ENCODE measurements around the gene HACD2.
"Not testable (repeated sequence)": the region's sequence is repeated elsewhere in the genome, so short reads cannot be mapped to it uniquely, and the experiment has no call there.

HACD2 gene

GRCh38 chr3:123499322-123499721, 85.5 kb downstream of the HACD2 start:
- DNase-seq (ENCODE audit: low read depth) = peak; percentile 32
- TF ChIP-seq, protein P1, sequence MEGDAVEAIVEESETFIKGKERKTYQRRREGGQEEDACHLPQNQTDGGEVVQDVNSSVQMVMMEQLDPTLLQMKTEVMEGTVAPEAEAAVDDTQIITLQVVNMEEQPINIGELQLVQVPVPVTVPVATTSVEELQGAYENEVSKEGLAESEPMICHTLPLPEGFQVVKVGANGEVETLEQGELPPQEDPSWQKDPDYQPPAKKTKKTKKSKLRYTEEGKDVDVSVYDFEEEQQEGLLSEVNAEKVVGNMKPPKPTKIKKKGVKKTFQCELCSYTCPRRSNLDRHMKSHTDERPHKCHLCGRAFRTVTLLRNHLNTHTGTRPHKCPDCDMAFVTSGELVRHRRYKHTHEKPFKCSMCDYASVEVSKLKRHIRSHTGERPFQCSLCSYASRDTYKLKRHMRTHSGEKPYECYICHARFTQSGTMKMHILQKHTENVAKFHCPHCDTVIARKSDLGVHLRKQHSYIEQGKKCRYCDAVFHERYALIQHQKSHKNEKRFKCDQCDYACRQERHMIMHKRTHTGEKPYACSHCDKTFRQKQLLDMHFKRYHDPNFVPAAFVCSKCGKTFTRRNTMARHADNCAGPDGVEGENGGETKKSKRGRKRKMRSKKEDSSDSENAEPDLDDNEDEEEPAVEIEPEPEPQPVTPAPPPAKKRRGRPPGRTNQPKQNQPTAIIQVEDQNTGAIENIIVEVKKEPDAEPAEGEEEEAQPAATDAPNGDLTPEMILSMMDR (IDR thresholded peaks at IDR 0.05; ENCODE audit: low read depth, low read length, missing control alignments) = no peak
- in situ Hi-C loops (cut with HindIII; ENCODE audit: low sequenced_read_pairs) = no loop called here
- no peak overlapping the region for H3K4me3 ChIP-seq (ENCODE audit: low read depth, low read length)

- DNase-seq (ENCODE audit: low read depth) = no peak
- TF ChIP-seq, protein P1 (IDR thresholded peaks at IDR 0.05; ENCODE audit: low read depth, low read length, missing control alignments) = no peak
- in situ Hi-C loops (cut with HindIII; ENCODE audit: low sequenced_read_pairs) = no loop called here
- no peak overlapping the region for H3K4me3 ChIP-seq (ENCODE audit: low read depth, low read length)
Observed at GRCh38 chr3:123498761-123499160, 86.1 kb downstream of the HACD2 start.

DNA sequence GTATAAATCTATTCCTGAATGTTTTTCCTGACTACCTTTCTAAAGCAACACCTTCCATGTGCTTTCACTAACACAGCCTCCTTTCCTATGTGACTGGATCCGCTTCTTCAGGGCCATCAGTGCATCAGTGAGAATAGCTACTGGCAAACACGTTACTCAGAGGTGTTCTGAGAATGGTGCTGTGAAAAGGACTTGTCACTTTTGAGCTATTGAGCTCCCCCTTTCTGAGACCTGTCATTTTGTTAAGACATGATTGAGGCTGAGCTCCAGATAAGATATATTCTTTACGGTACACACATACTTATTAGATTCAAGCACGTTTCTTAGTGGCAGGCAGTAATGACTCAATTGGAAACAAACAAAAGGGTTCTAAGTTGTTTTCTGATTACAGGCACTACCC, 90.9 kb downstream of the HACD2 start:
- no peak for DNase-seq (ENCODE audit: low read depth)
- no peak overlapping the region for H3K4me3 ChIP-seq (ENCODE audit: low read depth, low read length)
- TF ChIP-seq, protein P1 (IDR thresholded peaks at IDR 0.05; ENCODE audit: low read depth, low read length, missing control alignments) = no peak
- in situ Hi-C loops (cut with HindIII; ENCODE audit: low sequenced_read_pairs) = no loop called here

DNA sequence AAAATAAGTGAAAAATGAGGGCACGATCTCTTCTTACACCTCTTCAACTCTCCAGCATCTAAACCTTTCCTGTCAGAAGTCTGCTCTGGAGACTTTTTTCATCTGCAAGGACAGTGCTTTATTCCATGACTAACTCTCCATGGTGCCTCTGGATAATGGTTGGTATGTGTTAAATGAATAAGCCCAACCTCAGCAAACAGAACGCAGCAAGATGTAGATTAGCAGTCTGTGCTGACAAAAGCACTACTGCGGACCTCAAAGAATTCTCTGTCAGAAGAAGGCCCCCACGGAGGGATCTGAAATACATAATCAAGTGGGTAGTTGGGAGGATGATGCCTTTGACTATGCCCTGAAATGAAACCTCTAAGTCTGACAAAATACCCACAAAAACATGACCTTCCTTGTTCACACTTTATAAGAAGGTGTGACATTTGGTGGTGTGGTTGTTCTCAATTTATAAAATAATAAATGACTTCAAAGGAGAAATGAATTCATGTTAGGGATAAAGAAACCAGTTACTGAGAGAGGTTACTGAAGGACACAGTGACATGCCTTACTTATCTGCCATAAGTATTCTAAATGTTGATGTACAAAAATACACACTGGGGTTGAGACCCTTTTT, 92.8 kb downstream of the HACD2 start:
- TF ChIP-seq, protein P1 (IDR thresholded peaks at IDR 0.05; ENCODE audit: low read depth, low read length, missing control alignments) = no peak
- DNase-seq (ENCODE audit: low read depth) = no peak
- no peak overlapping the region for H3K4me3 ChIP-seq (ENCODE audit: low read depth, low read length)
- in situ Hi-C loops (cut with HindIII; ENCODE audit: low sequenced_read_pairs) = no loop called here

DNA sequence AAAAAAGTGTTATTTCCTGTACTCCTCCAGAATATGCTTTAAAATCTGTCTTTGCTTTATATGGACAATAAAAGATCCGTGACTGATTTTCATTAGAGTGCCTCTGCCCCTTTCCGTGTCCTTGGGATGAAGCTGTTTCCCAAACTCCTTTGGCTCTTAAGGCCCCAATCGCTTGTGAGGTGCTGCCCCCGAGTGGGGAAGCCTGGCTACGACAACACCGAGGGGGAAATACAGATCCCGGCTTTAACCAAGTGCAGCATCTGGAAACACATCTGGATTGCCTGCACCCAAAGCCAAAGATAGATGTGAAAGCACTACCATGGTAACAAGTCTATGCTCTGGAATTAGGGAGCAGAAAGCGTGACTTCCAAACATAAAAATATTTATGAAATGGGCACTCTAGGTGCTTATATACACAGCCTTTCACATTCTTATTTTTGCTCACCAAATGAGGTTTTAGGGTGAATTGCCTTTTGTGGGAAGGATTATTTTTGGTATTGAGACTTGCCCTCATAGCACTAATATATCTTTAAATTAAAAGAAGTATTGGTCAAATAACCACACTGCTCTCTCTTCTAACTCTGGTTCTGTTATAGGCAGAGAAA, 95.4 kb downstream of the HACD2 start:
- in situ Hi-C loops (cut with HindIII; ENCODE audit: low sequenced_read_pairs) = no loop called here
- TF ChIP-seq, protein P1 (IDR thresholded peaks at IDR 0.05; ENCODE audit: low read depth, low read length, missing control alignments) = peak; percentile 96
- H3K4me3 ChIP-seq (ENCODE audit: low read depth, low read length) = no peak overlapping the region
- DNase-seq (ENCODE audit: low read depth) = peak; percentile 33

DNA sequence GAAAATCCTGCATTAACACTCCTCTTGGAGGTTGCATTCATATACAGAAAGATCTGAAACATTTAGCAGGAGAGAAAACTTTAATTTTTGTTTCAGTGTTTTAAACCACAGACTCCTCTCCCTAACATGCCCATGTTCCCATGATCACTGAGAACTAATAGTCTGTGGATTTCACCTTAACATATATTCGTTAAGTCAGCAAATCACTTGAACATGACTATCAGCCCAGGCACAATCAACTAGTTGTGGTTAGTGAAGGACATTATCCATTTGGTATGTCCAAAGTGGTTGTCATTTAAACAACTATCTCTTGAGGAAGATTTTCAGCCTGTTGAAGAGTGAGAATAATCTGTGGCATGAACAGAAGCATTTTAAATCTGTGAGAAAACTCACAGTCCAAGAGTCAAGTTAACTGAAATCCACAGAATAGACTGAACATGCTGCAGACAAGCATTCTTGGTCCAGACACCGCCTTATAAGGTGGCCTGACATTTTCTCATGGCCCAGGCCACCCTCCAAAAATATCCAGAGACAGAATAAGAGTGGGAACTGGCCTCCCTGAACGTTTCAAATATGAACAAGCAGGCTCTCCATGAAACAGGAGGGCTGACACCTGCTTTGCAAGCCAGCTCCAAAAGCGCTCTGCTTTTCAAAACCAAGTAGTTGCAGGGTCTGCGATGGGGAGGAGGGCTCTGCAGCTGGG, 96.1 kb downstream of the HACD2 start:
- in situ Hi-C loops (cut with HindIII; ENCODE audit: low sequenced_read_pairs) = no loop called here
- no peak for DNase-seq (ENCODE audit: low read depth)
- H3K4me3 ChIP-seq (ENCODE audit: low read depth, low read length) = no peak overlapping the region
- TF ChIP-seq, protein P1 (IDR thresholded peaks at IDR 0.05; ENCODE audit: low read depth, low read length, missing control alignments) = no peak

- in situ Hi-C loops (cut with HindIII; ENCODE audit: low sequenced_read_pairs); H3K4me3 ChIP-seq (ENCODE audit: low read depth, low read length); DNase-seq (ENCODE audit: low read depth): not testable (repeated sequence)
Observed at GRCh38 chr3:123487063-123487462, 97.8 kb downstream of the HACD2 start.

All from astrocyte of the cerebellum (primary cell).